H1 (cell line): ENCODE data around the gene UBE2G2. TPM values are rescaled to one million over a fixed set of nuclear protein-coding genes. Genes with fewer than 3 reads are reported as not detected.
A peak's percentile ranks its signal among the peaks of the same experiment; 100 is the strongest.

Experiments
- CTCF ChIA-PET: fragments of 300-600 bp; sonication (Branson Sonifier 250); formaldehyde crosslinking; loops from one replicate; lab custom pipeline; 2021; ENCODE audit not compliant: partially characterized antibody; lab: Charles Lee
- POLR2A ChIA-PET: fragments of 300-600 bp; sonication (Branson Sonifier 250); formaldehyde crosslinking; loops from one replicate; lab custom pipeline; 2021; ENCODE audit warnings: inconsistent platforms; ENCODE audit not compliant: partially characterized antibody; lab: Charles Lee
- DNase-seq, 2 experiments: peaks; one replicate each; pipeline versions ENCODE4 v3.0.0 to v3.0.0-alpha.2; 2010 to 2022; ENCODE audit warnings: low spot score in 2 of 2, low read depth in 1 of 2, mixed read lengths in 1 of 2
- FAIRE-seq: peaks from 2 replicates; lab custom pipeline; 2011; peaks lifted over from hg19 to GRCh38; lab: Jason Lieb, UNC
- H2AFZ ChIP-seq: 2 replicates; pipeline ENCODE4 v1.8.1; 2012; ENCODE audit warnings: low read length, inconsistent platforms
- H2AK5ac ChIP-seq: 2 replicates; pipeline ENCODE4 v1.6.1; 2013; ENCODE audit warnings: low read depth, low read length
- H2BK120ac ChIP-seq: replicated peaks from 2 replicates; pipeline ENCODE3; 2013; ENCODE audit warnings: low read depth, low read length, inconsistent platforms
- H2BK12ac ChIP-seq: 2 replicates; pipeline ENCODE4 v1.6.1; 2013; ENCODE audit warnings: low read depth, low read length
- H2BK15ac ChIP-seq: 2 replicates; pipeline ENCODE4 v1.6.1; 2013; ENCODE audit warnings: low read length
- H2BK20ac ChIP-seq: 2 replicates; pipeline ENCODE4 v1.6.1; 2013; ENCODE audit warnings: low read length
- H2BK5ac ChIP-seq: 2 replicates; pipeline ENCODE4 v1.6.1; 2013; ENCODE audit warnings: low read depth, low read length
- H3K14ac ChIP-seq: 2 replicates; pipeline ENCODE4 v1.6.1; 2013; ENCODE audit warnings: inconsistent platforms; ENCODE audit not compliant: insufficient read length
- H3K18ac ChIP-seq: 2 replicates; pipeline ENCODE4 v1.6.1; 2013; ENCODE audit warnings: low read length; ENCODE audit errors: extremely low read depth
- H3K23ac ChIP-seq: 2 replicates; pipeline ENCODE4 v1.6.1; 2013; ENCODE audit warnings: inconsistent platforms; ENCODE audit not compliant: insufficient read length
- H3K23me2 ChIP-seq: 2 replicates; pipeline ENCODE4 v1.6.1; 2013; ENCODE audit warnings: low read depth, low read length
- H3K27ac ChIP-seq: 2 replicates; pipeline ENCODE4 v1.6.1; 2011; ENCODE audit warnings: low read depth, low read length, inconsistent platforms
- H3K27me3 ChIP-seq, 4 experiments: replicated peaks in 1 of 4; 1 replicate in 1 of 4; 2 replicates in 3 of 4; pipeline versions ENCODE4 v1.6.1 to v1.8.1; 2011 to 2013; ENCODE audit warnings: low read length in 3 of 4, mild to moderate bottlenecking in 3 of 4, inconsistent platforms in 2 of 4, mixed read lengths in 2 of 4, moderate library complexity in 1 of 4; ENCODE audit not compliant: control insufficient read depth in 3 of 4, insufficient read depth in 3 of 4; ENCODE audit errors: extremely low read depth in 1 of 4
- H3K36me3 ChIP-seq, 4 experiments: 2 replicates each; pipeline versions ENCODE4 v1.6.1 to v1.8.1; 2011 to 2013; ENCODE audit warnings: mild to moderate bottlenecking in 4 of 4, low read length in 3 of 4, moderate library complexity in 2 of 4, control low read depth in 1 of 4, inconsistent platforms in 1 of 4; ENCODE audit not compliant: insufficient read depth in 4 of 4, control insufficient read depth in 2 of 4
- H3K4ac ChIP-seq: replicated peaks from 2 replicates; pipeline ENCODE3; 2013; ENCODE audit warnings: low read length, low read depth, mixed read lengths, inconsistent platforms; ENCODE audit not compliant: insufficient read length
- H3K4me1 ChIP-seq, 4 experiments: replicated peaks in 1 of 4; 1 replicate in 1 of 4; 2 replicates in 3 of 4; pipeline versions ENCODE4 v1.6.1 to v1.8.1; 2011 to 2013; ENCODE audit warnings: low read length in 3 of 4, inconsistent platforms in 2 of 4, mixed read lengths in 1 of 4; ENCODE audit not compliant: insufficient read depth in 4 of 4, control insufficient read depth in 3 of 4
- H3K4me2 ChIP-seq, 2 experiments: 2 replicates each; pipeline versions ENCODE4 v1.6.1 to v1.8.1; 2011 to 2013; ENCODE audit warnings: low read depth in 2 of 2, low read length in 2 of 2, control low read depth in 1 of 2, inconsistent platforms in 1 of 2, mild to moderate bottlenecking in 1 of 2; ENCODE audit not compliant: insufficient read depth in 1 of 2
- H3K4me3 ChIP-seq, 4 experiments: fragments of 200-600, 300-600 bp in 1 of 4; sonication (generic), shearing (Covaris generic), sonication (Bioruptor Twin) in 1 of 4; 2 replicates each; pipeline versions ENCODE4 v1.5.1 to v1.8.1; 2011 to 2016; ENCODE audit warnings: low read length in 4 of 4, low read depth in 3 of 4, control low read depth in 2 of 4, inconsistent platforms in 2 of 4, mild to moderate bottlenecking in 2 of 4, mixed read lengths in 1 of 4, moderate library complexity in 1 of 4; ENCODE audit not compliant: insufficient read depth in 2 of 4; ENCODE audit errors: extremely low read depth in 1 of 4
- H3K56ac ChIP-seq: replicated peaks from 2 replicates; pipeline ENCODE3; 2013; ENCODE audit warnings: low read depth, mild to moderate bottlenecking, mixed read lengths, low read length, inconsistent platforms; ENCODE audit not compliant: insufficient read length
- H3K79me1 ChIP-seq: 2 replicates; pipeline ENCODE4 v1.6.1; 2013; ENCODE audit warnings: low read depth, low read length, control low read depth
- H3K79me2 ChIP-seq, 2 experiments: 2 replicates each; pipeline versions ENCODE4 v1.6.1 to v1.8.1; 2012 to 2013; ENCODE audit warnings: low read length in 2 of 2, mild to moderate bottlenecking in 2 of 2, inconsistent platforms in 1 of 2; ENCODE audit not compliant: insufficient read depth in 2 of 2, control insufficient read depth in 1 of 2
- H3K9ac ChIP-seq, 4 experiments: replicated peaks in 1 of 4; 1 replicate in 1 of 4; 2 replicates in 3 of 4; pipeline versions ENCODE4 v1.6.1 to v1.8.1; 2011 to 2013; ENCODE audit warnings: low read depth in 3 of 4, low read length in 3 of 4, control low read depth in 2 of 4, mild to moderate bottlenecking in 2 of 4, moderate library complexity in 2 of 4, inconsistent platforms in 1 of 4; ENCODE audit errors: extremely low read depth in 1 of 4
- H3K9me3 ChIP-seq, 2 experiments: 2 replicates each; pipeline versions ENCODE4 v1.6.1 to v1.8.1; 2012 to 2013; ENCODE audit warnings: mild to moderate bottlenecking in 2 of 2, moderate library complexity in 2 of 2, control low read depth in 1 of 2, inconsistent platforms in 1 of 2, low read depth in 1 of 2, low read length in 1 of 2, mixed read lengths in 1 of 2; ENCODE audit not compliant: insufficient read depth in 2 of 2
- H4K20me1 ChIP-seq, 2 experiments: replicated peaks in 1 of 2; 2 replicates each; pipeline versions ENCODE3 to v1.8.1; 2011 to 2013; ENCODE audit warnings: inconsistent platforms in 2 of 2, low read length in 2 of 2, mild to moderate bottlenecking in 1 of 2; ENCODE audit not compliant: insufficient read depth in 2 of 2, control insufficient read depth in 1 of 2
- H4K5ac ChIP-seq: 2 replicates; pipeline ENCODE4 v1.6.1; 2013; ENCODE audit warnings: low read length, low read depth, mixed read lengths, inconsistent platforms; ENCODE audit not compliant: insufficient read length
- H4K8ac ChIP-seq: 2 replicates; pipeline ENCODE4 v1.8.0; 2013; ENCODE audit warnings: mild to moderate bottlenecking, moderate library complexity, low read length, inconsistent platforms; ENCODE audit not compliant: insufficient read depth; ENCODE audit errors: extremely low read depth
- H4K91ac ChIP-seq: replicated peaks from 2 replicates; pipeline ENCODE3; 2013; ENCODE audit warnings: low read length, mixed read lengths, inconsistent platforms; ENCODE audit not compliant: insufficient read length
- BACH1 ChIP-seq: IDR thresholded peaks from 2 replicates; pipeline ENCODE4 v1.6.1; 2012; ENCODE audit warnings: low read length, improper control_type of control experiment
- KDM5A ChIP-seq: fragments of 200-600 bp; IDR thresholded peaks from 2 replicates; pipeline ENCODE4 v1.7.1; 2012; ENCODE audit warnings: mild to moderate bottlenecking, low read length, inconsistent platforms, mixed read lengths
- RBBP5 ChIP-seq: IDR thresholded peaks from 2 replicates; pipeline ENCODE4 v1.7.1; 2012; ENCODE audit warnings: low read depth, mild to moderate bottlenecking, inconsistent platforms, low read length, moderate library complexity, borderline replicate concordance
- RNF2 ChIP-seq: fragments of 200-900, 300-1000 bp; sonication (generic); IDR thresholded peaks from 2 replicates; pipeline ENCODE4 v1.7.1; 2016; ENCODE audit warnings: borderline replicate concordance, low read depth, mild to moderate bottlenecking, antibody characterized with exemption, low read length; ENCODE audit not compliant: poor library complexity, severe bottlenecking; ENCODE audit errors: missing control alignments
- TAF1 ChIP-seq: IDR thresholded peaks from 2 replicates; pipeline ENCODE4 v1.6.1; 2011; ENCODE audit warnings: mild to moderate bottlenecking, low read depth, low read length
- WGBS, 2 experiments: shearing (Covaris generic) in 1 of 2; methylation state at CpG; one replicate each; pipeline versions ENCODE4 v1.1.6 to v1.1.7; 2013 to 2015; ENCODE audit warnings: low lambda C conversion rate in 2 of 2, mixed read lengths in 2 of 2, inconsistent platforms in 1 of 2, low coverage in 1 of 2, missing lambda C conversion rate in 1 of 2; ENCODE audit not compliant: insufficient replicate concordance in 2 of 2, insufficient coverage in 1 of 2, insufficient read length in 1 of 2; ENCODE audit errors: extremely low coverage in 1 of 2, missing lambda C conversion rate in 1 of 2; 5-methylcytosine and 5-hydroxymethylcytosine counted together
- polyA plus RNA-seq, 7 experiments: library from polyadenylated mRNA; depleted of rRNA in 3 of 7; stranded (reverse) in 5 of 7; unstranded in 2 of 7; fragments of >200 nt in 5 of 7; fragments of 200-250 nt in 2 of 7; gene quantifications; 1 replicate in 5 of 7; 2 replicates in 1 of 7; 4 replicates in 1 of 7; pipeline versions ENCODE4 v1.2.1 to v1.2.3, GENCODE V29; 2011 to 2013; ENCODE audit warnings: missing spikeins in 2 of 7, mixed read lengths in 2 of 7
- total RNA-seq: library from RNA; stranded (reverse); fragmentation: NEBNext Ultra II Directional; extraction: Animal tissue kit (Norgen Biotek cat#: 25700); gene quantifications from 2 replicates; pipeline ENCODE4 v1.2.1, GENCODE V29; 2021

Gene UBE2G2
- total and polyA plus RNA-seq, 2 of the 8 experiments (the other 6 are each of a cell fraction or from before 2014, with no cell fraction given): 96.3 to 101 TPM

DNA sequence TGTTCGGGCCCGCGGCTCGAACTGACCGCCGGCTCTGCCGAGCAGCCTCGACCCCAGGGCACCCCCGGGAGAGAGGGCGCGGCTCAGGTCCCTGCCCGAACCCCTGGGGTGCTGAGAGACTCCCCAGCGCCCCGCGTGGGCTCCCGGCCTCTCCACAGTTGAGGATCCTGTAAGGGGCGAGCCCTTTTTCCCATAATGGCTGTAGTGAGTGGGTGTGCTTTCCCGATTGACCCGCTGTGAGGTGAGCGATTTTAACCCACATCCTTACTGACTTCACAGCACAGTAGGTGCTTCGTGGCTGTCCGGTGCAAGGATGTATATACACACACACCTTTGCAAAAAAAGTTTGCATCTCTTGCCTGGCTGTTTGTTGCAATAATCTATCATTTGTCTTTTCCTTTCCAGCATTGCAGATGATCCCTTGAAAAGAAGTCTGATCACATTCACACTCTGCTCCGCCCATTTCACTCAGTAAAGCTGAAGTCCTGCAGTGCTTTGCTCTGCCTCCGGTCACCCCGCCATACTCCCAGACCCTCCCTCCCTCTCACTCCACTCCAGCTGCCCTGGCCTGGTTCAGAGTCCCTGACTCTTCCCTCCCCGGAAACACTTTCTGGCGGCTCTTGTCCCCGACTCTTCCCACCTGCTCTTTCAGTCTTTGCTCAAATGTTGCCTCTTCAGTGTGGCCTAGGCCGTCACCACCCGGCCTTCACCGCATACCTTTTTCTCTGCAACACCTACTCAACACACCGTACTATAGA, 955 bp upstream of the UBE2G2 start:
- POLR2A ChIA-PET: interaction anchor here (0.6 to 8.0 kb wide), 12 partner anchors 8 to 302 kb away, joined by 3 to 72 read pairs (median 6); partner anchors contain the start of gene PTTG1IP
- no peak overlapping the region for H3K18ac ChIP-seq
- peak overlapping the region; percentile 81 to 88 for H3K4me2 ChIP-seq
- no peak overlapping the region for H2AK5ac ChIP-seq
- no peak overlapping the region for H2BK20ac ChIP-seq
- DNase-seq: no peak
- H3K56ac ChIP-seq: no peak overlapping the region
- peaks cover 2% of the 10 kb centered on the region; the same call in 1 of the 2 replicates for H3K79me1 ChIP-seq
- H3K4ac ChIP-seq: no peak overlapping the region
- no peaks in the 10 kb centered on the region for H3K27me3 ChIP-seq
- H3K36me3 ChIP-seq: peaks cover 0 to 35% (median 21%) of the 10 kb centered on the region in 4 experiments; a peak in 7 of 8 replicates
- H3K4me1 ChIP-seq: peaks cover 0 to 12% (median 1%) of the 10 kb centered on the region in 4 experiments; a peak in 3 of 7 replicates
- H4K5ac ChIP-seq: no peak overlapping the region
- WGBS, 2 experiments: 39% methylated on average over 19 of the region's 32 CpGs; no CpG with 5 or more reads in 1 of the 2 experiments
- H4K20me1 ChIP-seq: peaks cover 8 to 11% of the 10 kb centered on the region in 2 experiments
- no peak overlapping the region for H2AFZ ChIP-seq
- no peak overlapping the region for H2BK120ac ChIP-seq
- FAIRE-seq: no peak
- H3K23me2 ChIP-seq: peaks cover 5% of the 10 kb centered on the region
- CTCF ChIA-PET: interaction anchor here (0.6 to 2.5 kb wide), 7 partner anchors 9 to 307 kb away, joined by 3 to 8 read pairs (median 4); no protein-coding TSS in a partner anchor
- H3K27ac ChIP-seq: no peak overlapping the region
- H4K8ac ChIP-seq: peak overlapping the region; percentile 45
- no peak overlapping the region for H4K91ac ChIP-seq
- H2BK15ac ChIP-seq: 0 out of 2 replicates have a peak overlapping the region, but pooled peaks have one; percentile 47
- H3K14ac ChIP-seq: no peak overlapping the region
- no peak overlapping the region; the same call in 1 of the 2 replicates for H2BK12ac ChIP-seq
- no peak overlapping the region for H2BK5ac ChIP-seq
- no peaks in the 10 kb centered on the region for H3K9me3 ChIP-seq
- H3K23ac ChIP-seq: no peak overlapping the region
- TF ChIP-seq BACH1: no peak
- no peak for TF ChIP-seq KDM5A
- 0 out of 2 replicates have a peak, but pooled peaks have one; percentile 17 for TF ChIP-seq TAF1
- TF ChIP-seq RBBP5: 0 out of 2 replicates have a peak, but pooled peaks have one; percentile 0
- no peak for TF ChIP-seq RNF2
- peak overlapping the region; percentile 25 to 67 (median 56) for H3K9ac ChIP-seq
- peak overlapping the region; percentile 59 to 93 (median 80) for H3K4me3 ChIP-seq
- H3K79me2 ChIP-seq: peaks cover 13 to 39% of the 10 kb centered on the region in 2 experiments
